GM23338 (cell line): ENCODE results near the gene TRHDE. TPM values are rescaled to one million over a fixed set of nuclear protein-coding genes. Genes with fewer than 3 reads are reported as not detected.
A peak's percentile ranks its signal among the peaks of the same experiment; 100 is the strongest.

ENCODE experiments used
- ATAC-seq: fragments of 200-7000 bp; cut with Tn5 transposase; 3 replicates; pipeline ENCODE4 v1.9.1; 2020
- DNase-seq: peaks from one replicate; pipeline ENCODE4 v3.0.0-alpha.2; 2015; ENCODE audit warnings: low spot score
- H2AFZ ChIP-seq: fragments of 200-600 bp; sonication (generic); 2 replicates; pipeline ENCODE4 v1.8.0; 2016; ENCODE audit warnings: antibody characterized with exemption, mild to moderate bottlenecking, moderate library complexity
- H3F3A ChIP-seq: fragments of 200-600 bp; sonication (generic); replicated peaks from 2 replicates; pipeline ENCODE4 v1.8.0; 2017; ENCODE audit warnings: antibody characterized with exemption, mixed run types, low read depth
- H3K27ac ChIP-seq: fragments of 200-600 bp; sonication (generic); 2 replicates; pipeline ENCODE4 v1.6.1; 2016; ENCODE audit warnings: low read depth
- H3K27me3 ChIP-seq: fragments of 200-600 bp; sonication (generic); 2 replicates; pipeline ENCODE4 v1.8.0; 2016; ENCODE audit warnings: mild to moderate bottlenecking, mixed run types, moderate library complexity; ENCODE audit not compliant: insufficient read depth
- H3K36me3 ChIP-seq: fragments of 200-600 bp; sonication (generic); 2 replicates; pipeline ENCODE4 v1.8.0; 2016; ENCODE audit warnings: mild to moderate bottlenecking; ENCODE audit not compliant: insufficient read depth
- H3K4me1 ChIP-seq: fragments of 200-600 bp; sonication (generic); 2 replicates; pipeline ENCODE4 v1.8.0; 2016; ENCODE audit warnings: mild to moderate bottlenecking, moderate library complexity; ENCODE audit not compliant: insufficient read depth
- H3K4me2 ChIP-seq: fragments of 200-600 bp; sonication (generic); 2 replicates; pipeline ENCODE4 v1.7.1; 2017; ENCODE audit warnings: mixed run types
- H3K4me3 ChIP-seq: fragments of 200-600 bp; sonication (generic); 2 replicates; pipeline ENCODE4 v1.6.1; 2016; ENCODE audit warnings: mixed run types
- H3K79me2 ChIP-seq: fragments of 200-600 bp; sonication (generic); replicated peaks from 2 replicates; pipeline ENCODE4 v1.8.0; 2017; ENCODE audit warnings: mild to moderate bottlenecking; ENCODE audit not compliant: insufficient read depth
- H3K9me2 ChIP-seq: fragments of 200-600 bp; sonication (generic); 2 replicates; pipeline ENCODE4 v1.8.0; 2017; ENCODE audit not compliant: insufficient read depth
- H4K20me1 ChIP-seq: fragments of 200-600 bp; sonication (generic); replicated peaks from 2 replicates; pipeline ENCODE4 v1.8.0; 2017; ENCODE audit warnings: mild to moderate bottlenecking; ENCODE audit not compliant: insufficient read depth
- H3K27ac Mint-ChIP-seq: 2 replicates; pipeline ENCODE4 v1.8.0; 2020; ENCODE audit warnings: inconsistent platforms, mild to moderate bottlenecking, moderate library complexity, mixed read lengths
- H3K27me3 Mint-ChIP-seq: 3 replicates; pipeline ENCODE4 v1.8.0; 2022; ENCODE audit warnings: low read depth, mild to moderate bottlenecking, moderate library complexity, mixed read lengths, inconsistent platforms; ENCODE audit not compliant: insufficient read depth, poor library complexity
- H3K36me3 Mint-ChIP-seq: 3 replicates; pipeline ENCODE4 v1.8.0; 2021; ENCODE audit warnings: low read depth, mild to moderate bottlenecking, inconsistent platforms, moderate library complexity, mixed read lengths
- H3K4me1 Mint-ChIP-seq: 3 replicates; pipeline ENCODE4 v1.8.0; 2020; ENCODE audit warnings: mild to moderate bottlenecking, inconsistent platforms, mixed read lengths
- H3K4me3 Mint-ChIP-seq: 3 replicates; pipeline ENCODE4 v1.8.0; 2021; ENCODE audit warnings: moderate library complexity, mild to moderate bottlenecking, inconsistent platforms, mixed read lengths
- H3K9me3 Mint-ChIP-seq: 3 replicates; pipeline ENCODE4 v1.8.0; 2020; ENCODE audit warnings: moderate library complexity, mild to moderate bottlenecking, inconsistent platforms, mixed read lengths
- CREB1 ChIP-seq: fragments of 250-450 bp; sonication (Bioruptor Pico); IDR thresholded peaks from 2 replicates; pipeline ENCODE4 v1.5.0; 2020; ENCODE audit warnings: low read depth, mild to moderate bottlenecking, moderate library complexity
- CTCF ChIP-seq, 2 experiments: fragments of 200-600 bp in 1 of 2; sonication (generic) in 1 of 2; conservative IDR thresholded peaks; 2 replicates each; pipeline versions ENCODE4 v1.5.1 to v1.6.1; 2016 to 2017; ENCODE audit warnings: antibody characterized with exemption in 2 of 2, low read depth in 2 of 2, mild to moderate bottlenecking in 2 of 2, moderate library complexity in 1 of 2
- EZH2 ChIP-seq: fragments of 200-600 bp; sonication (generic); IDR thresholded peaks from one replicate; pipeline ENCODE4 v1.8.0; 2017; ENCODE audit warnings: antibody characterized with exemption, mild to moderate bottlenecking, low read depth; ENCODE audit not compliant: unreplicated experiment
- EZH2phosphoT487 ChIP-seq: fragments of 200-600 bp; sonication (generic); IDR thresholded peaks from one replicate; pipeline ENCODE4 v1.8.1; 2018; ENCODE audit warnings: antibody characterized with exemption; ENCODE audit not compliant: unreplicated experiment
- JUNB ChIP-seq: IDR thresholded peaks from one replicate; pipeline ENCODE4 v1.6.1; 2016; ENCODE audit warnings: antibody characterized with exemption; ENCODE audit not compliant: unreplicated experiment
- ZNF114 ChIP-seq: fragments of 250-450 bp; sonication (Bioruptor Pico); IDR thresholded peaks from 2 replicates; pipeline ENCODE4 v1.5.0; 2020; ENCODE audit warnings: mild to moderate bottlenecking, moderate library complexity
- polyA plus RNA-seq: library from polyadenylated mRNA; unstranded; fragments of >200 nt; fragmentation: Nextera tagmentation; extraction: Ambion mirVana; gene quantifications from 2 replicates; pipeline ENCODE4 v1.2.1, GENCODE V29; 2016
- total RNA-seq: library from RNA; depleted of rRNA; stranded (reverse); fragments of >200 nt; shearing (Covaris generic); gene quantifications from 2 replicates; pipeline ENCODE4 v1.2.3, GENCODE V29; 2014
- TF ChIP-seq, protein P1 (sequence below): IDR thresholded peaks from one replicate; pipeline ENCODE4 v1.6.1; 2018; ENCODE audit warnings: antibody characterized with exemption; ENCODE audit not compliant: unreplicated experiment

The TRHDE gene
- total and polyA plus RNA-seq, 2 experiments from 2014 or later, result 1.3 to 7.7 TPM

GRCh38 chr12:72228424-72228823, 43.7 kb upstream of the TRHDE start (continued):
- TF ChIP-seq, protein P1, sequence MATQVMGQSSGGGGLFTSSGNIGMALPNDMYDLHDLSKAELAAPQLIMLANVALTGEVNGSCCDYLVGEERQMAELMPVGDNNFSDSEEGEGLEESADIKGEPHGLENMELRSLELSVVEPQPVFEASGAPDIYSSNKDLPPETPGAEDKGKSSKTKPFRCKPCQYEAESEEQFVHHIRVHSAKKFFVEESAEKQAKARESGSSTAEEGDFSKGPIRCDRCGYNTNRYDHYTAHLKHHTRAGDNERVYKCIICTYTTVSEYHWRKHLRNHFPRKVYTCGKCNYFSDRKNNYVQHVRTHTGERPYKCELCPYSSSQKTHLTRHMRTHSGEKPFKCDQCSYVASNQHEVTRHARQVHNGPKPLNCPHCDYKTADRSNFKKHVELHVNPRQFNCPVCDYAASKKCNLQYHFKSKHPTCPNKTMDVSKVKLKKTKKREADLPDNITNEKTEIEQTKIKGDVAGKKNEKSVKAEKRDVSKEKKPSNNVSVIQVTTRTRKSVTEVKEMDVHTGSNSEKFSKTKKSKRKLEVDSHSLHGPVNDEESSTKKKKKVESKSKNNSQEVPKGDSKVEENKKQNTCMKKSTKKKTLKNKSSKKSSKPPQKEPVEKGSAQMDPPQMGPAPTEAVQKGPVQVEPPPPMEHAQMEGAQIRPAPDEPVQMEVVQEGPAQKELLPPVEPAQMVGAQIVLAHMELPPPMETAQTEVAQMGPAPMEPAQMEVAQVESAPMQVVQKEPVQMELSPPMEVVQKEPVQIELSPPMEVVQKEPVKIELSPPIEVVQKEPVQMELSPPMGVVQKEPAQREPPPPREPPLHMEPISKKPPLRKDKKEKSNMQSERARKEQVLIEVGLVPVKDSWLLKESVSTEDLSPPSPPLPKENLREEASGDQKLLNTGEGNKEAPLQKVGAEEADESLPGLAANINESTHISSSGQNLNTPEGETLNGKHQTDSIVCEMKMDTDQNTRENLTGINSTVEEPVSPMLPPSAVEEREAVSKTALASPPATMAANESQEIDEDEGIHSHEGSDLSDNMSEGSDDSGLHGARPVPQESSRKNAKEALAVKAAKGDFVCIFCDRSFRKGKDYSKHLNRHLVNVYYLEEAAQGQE, result no peak
- no peak for TF ChIP-seq EZH2phosphoT487

DNA sequence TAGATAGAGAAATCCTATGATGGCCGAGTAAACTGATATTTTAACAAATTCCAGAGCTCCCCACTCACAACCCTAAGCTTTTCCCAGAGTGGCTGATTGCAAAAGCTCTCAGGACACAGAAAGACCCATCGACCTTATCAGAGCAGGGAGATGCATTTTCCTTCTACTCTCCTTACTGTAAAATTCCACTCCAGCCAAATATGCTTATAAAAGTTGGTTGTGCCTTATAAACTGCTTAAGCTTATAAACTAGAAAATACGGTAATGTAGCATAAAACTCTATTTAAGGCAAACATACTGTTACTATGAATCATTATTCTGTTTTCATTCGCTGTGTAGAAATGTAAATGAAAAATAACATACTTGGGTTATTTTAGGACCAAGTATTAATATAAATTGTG, 41.6 kb upstream of the TRHDE start:
- no peak for ATAC-seq
- no peak overlapping the region for H3K4me2 ChIP-seq
- no peak for TF ChIP-seq EZH2

GRCh38 chr12:72234886-72235285, 37.3 kb upstream of the TRHDE start:
- H3K27ac ChIP-seq, result no peak overlapping the region
- no peak overlapping the region for H3K27ac Mint-ChIP-seq
- 0 out of 2 replicates have a peak overlapping the region, but pooled peaks have one; percentile 9 for H3K4me2 ChIP-seq
- no peak for ATAC-seq
- DNase-seq, result no peak
- H3K27me3 ChIP-seq, result no peaks in the 10 kb centered on the region
- no peak overlapping the region for H3K4me3 Mint-ChIP-seq
- no peaks in the 10 kb centered on the region for H3K79me2 ChIP-seq
- H3K4me3 ChIP-seq, result no peak overlapping the region
- H3K4me1 ChIP-seq, result peaks cover 17% of the 10 kb centered on the region
- no peaks in the 10 kb centered on the region for H3K36me3 ChIP-seq
- H3K4me1 Mint-ChIP-seq, result peaks cover 9% of the 10 kb centered on the region
- H3K9me3 Mint-ChIP-seq, result peaks cover 5% of the 10 kb centered on the region; the same call in 2 of the 3 replicates
- no peaks in the 10 kb centered on the region for H3F3A ChIP-seq
- H3K27me3 Mint-ChIP-seq, result no peaks in the 10 kb centered on the region
- H3K9me2 ChIP-seq, result no peaks in the 10 kb centered on the region; the same call in 1 of the 2 replicates
- H2AFZ ChIP-seq, result no peak overlapping the region
- H4K20me1 ChIP-seq, result no peaks in the 10 kb centered on the region
- H3K36me3 Mint-ChIP-seq, result no peaks in the 10 kb centered on the region
- TF ChIP-seq CTCF (conservative IDR thresholded peaks at IDR 0.05; ENCODE audit: low read depth in 2 of 2) (no peak), ZNF114 (CRISPR knock-in tag) (no peak), JUNB (no peak), CREB1 (CRISPR knock-in tag) (no peak), EZH2phosphoT487 (no peak)
- TF ChIP-seq, protein P1, result no peak

More for the DNA sequence above, 41.6 kb upstream of the TRHDE start:
- Mint-ChIP-seq H3K4me3 (no peak overlapping the region), H3K27ac (no peak overlapping the region), H3K4me1 (peaks cover 9% of the 10 kb centered on the region), H3K27me3 (no peaks in the 10 kb centered on the region), H3K36me3 (peaks cover 12% of the 10 kb centered on the region; the same call in 2 of the 3 replicates), H3K9me3 (peaks cover 13% of the 10 kb centered on the region)
- Histone ChIP-seq H3K4me3 (no peak overlapping the region), H3K36me3 (no peaks in the 10 kb centered on the region; the same call in 1 of the 2 replicates), H3K4me1 (peaks cover 17% of the 10 kb centered on the region), H4K20me1 (no peaks in the 10 kb centered on the region), H2AFZ (no peak overlapping the region), H3F3A (no peaks in the 10 kb centered on the region), H3K79me2 (no peaks in the 10 kb centered on the region), H3K9me2 (peaks cover 13% of the 10 kb centered on the region; the same call in 1 of the 2 replicates), H3K27me3 (no peaks in the 10 kb centered on the region), H3K27ac (no peak overlapping the region)
- no peak for DNase-seq
